Neural progenitor cell (in vitro differentiated cells): ENCODE data around the gene RBPMS2.

ENCODE experiments used
- EZH2phosphoT487 ChIP-seq: fragments of 200-600 bp; sonication (generic); IDR thresholded peaks from 2 replicates; pipeline ENCODE4 v1.6.1; 2017; ENCODE audit warnings: antibody characterized with exemption
- TF ChIP-seq, protein P1 (sequence below): fragments of 200-600 bp; sonication (generic); IDR thresholded peaks from 2 replicates; pipeline ENCODE4 v1.5.1; 2017; ENCODE audit warnings: antibody characterized with exemption, mild to moderate bottlenecking

DNA sequence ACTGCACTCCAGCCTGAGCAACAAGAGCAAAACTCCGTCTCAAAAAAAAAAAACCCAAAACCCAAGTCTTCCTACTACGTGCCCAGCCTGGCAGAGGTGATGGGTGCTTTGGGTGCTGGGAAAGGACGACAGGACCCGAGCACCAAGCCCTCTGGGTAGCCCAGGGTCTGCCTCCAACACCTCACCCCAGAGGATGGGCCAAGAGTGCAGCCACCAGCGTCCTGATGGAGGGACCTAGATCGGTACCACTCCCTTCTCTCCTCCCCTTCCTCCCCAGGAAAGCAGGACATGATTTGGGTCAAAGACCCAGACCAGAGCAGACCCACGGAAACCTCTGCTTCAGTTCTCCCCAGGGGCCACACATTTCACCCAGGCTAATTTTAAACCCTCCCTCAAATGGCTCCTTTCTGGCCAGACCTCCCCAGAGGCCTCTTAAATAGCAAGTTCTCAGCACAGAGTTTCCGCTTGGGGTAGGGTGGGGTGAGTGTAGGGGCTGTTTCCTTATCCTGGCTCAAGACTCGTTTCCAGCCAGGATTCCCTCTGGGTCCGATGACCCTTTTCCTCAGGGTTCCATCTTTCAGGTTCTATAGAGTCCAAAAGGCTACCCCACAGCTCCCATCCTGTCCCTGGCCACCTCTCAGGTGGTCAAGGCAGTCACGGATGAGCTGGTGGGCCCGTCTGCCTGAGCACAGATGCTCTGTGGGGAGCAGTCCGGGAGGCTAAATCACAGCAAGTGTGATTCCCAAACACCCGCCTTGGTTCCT, 20.5 kb downstream of the RBPMS2 start:
- TF ChIP-seq, protein P1, sequence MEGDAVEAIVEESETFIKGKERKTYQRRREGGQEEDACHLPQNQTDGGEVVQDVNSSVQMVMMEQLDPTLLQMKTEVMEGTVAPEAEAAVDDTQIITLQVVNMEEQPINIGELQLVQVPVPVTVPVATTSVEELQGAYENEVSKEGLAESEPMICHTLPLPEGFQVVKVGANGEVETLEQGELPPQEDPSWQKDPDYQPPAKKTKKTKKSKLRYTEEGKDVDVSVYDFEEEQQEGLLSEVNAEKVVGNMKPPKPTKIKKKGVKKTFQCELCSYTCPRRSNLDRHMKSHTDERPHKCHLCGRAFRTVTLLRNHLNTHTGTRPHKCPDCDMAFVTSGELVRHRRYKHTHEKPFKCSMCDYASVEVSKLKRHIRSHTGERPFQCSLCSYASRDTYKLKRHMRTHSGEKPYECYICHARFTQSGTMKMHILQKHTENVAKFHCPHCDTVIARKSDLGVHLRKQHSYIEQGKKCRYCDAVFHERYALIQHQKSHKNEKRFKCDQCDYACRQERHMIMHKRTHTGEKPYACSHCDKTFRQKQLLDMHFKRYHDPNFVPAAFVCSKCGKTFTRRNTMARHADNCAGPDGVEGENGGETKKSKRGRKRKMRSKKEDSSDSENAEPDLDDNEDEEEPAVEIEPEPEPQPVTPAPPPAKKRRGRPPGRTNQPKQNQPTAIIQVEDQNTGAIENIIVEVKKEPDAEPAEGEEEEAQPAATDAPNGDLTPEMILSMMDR = no peak
- TF ChIP-seq EZH2phosphoT487 = no peak
